Stomach (tissue), 9 donors: ENCODE measurements around the gene MINAR1. TPM values are rescaled to one million over a fixed set of nuclear protein-coding genes. Genes with fewer than 3 reads are reported as not detected.

Experiments used
- DNase-seq, 2 donors: peaks; one replicate each; pipeline versions ENCODE4 v3.0.0 to v3.0.0-alpha.2; 2013 to 2019
- H3K27ac ChIP-seq, 5 donors: fragments of 200-600 bp in 4 of 5; sonication (generic) in 4 of 5; one replicate each; pipeline ENCODE4 v1.5.1; 2013 to 2019; ENCODE audit warnings: mild to moderate bottlenecking in 1 of 5, moderate library complexity in 1 of 5
- H3K27me3 ChIP-seq, 3 donors: fragments of 200-600 bp; sonication (generic); one replicate each; pipeline ENCODE4 v1.5.1; 2017 to 2019; ENCODE audit warnings: mixed run types in 1 of 3
- H3K36me3 ChIP-seq, 4 donors: fragments of 200-600 bp; sonication (generic); 1 replicate in 3 of 4; 2 replicates in 1 of 4; pipeline ENCODE4 v1.5.1; 2016 to 2019
- H3K4me1 ChIP-seq, 4 donors: fragments of 200-600 bp; sonication (generic); one replicate each; pipeline ENCODE4 v1.5.1; 2016 to 2019
- H3K4me3 ChIP-seq, 4 donors: fragments of 200-600 bp; sonication (generic) in 3 of 4; one replicate each; pipeline ENCODE4 v1.5.1; 2016 to 2019; ENCODE audit warnings: mild to moderate bottlenecking in 1 of 4
- H3K9me3 ChIP-seq, 4 donors: fragments of 200-600 bp; sonication (generic); one replicate each; pipeline ENCODE4 v1.5.1; 2016 to 2019
- EP300 ChIP-seq: sonication (generic); formaldehyde crosslinking; IDR thresholded peaks from one replicate; pipeline ENCODE4 v1.6.1; 2017; ENCODE audit warnings: antibody characterized with exemption
- POLR2A ChIP-seq, 4 donors: fragments of 450-650 bp; IDR thresholded peaks; one replicate each; pipeline ENCODE4 v1.6.1; 2016; ENCODE audit warnings: antibody characterized with exemption in 4 of 4, control low read depth in 2 of 4, mild to moderate bottlenecking in 1 of 4, moderate library complexity in 1 of 4
- POLR2AphosphoS5 ChIP-seq, 3 donors: sonication (generic); formaldehyde crosslinking; IDR thresholded peaks; one replicate each; pipeline ENCODE4 v1.6.1; 2016; ENCODE audit warnings: antibody characterized with exemption in 3 of 3
- WGBS, 5 donors: extraction: QIAGEN DNeasy Blood & Tissue Kit in 3 of 5; methylation state at CpG; one replicate each; pipeline versions ENCODE4 v1.1.5 to v1.1.7; 2013 to 2018; 5-methylcytosine and 5-hydroxymethylcytosine counted together
- intact Hi-C: fragments of 100-400 bp; cut with DNase I; formaldehyde crosslinking; loops from one replicate; pipeline ENCODE4 v1.15.1; 2023; ENCODE audit warnings: low total_unique reads
- polyA plus RNA-seq, 3 donors: library from polyadenylated mRNA; stranded (reverse); fragments of 200-250 nt; gene quantifications; one replicate each; pipeline ENCODE4 v1.2.3, GENCODE V29; 2013
- total RNA-seq, 5 donors: library from RNA; depleted of rRNA; stranded (reverse); fragments of >200 nt; gene quantifications; one replicate each; pipeline versions ENCODE4 v1.1.0 to v1.2.3, GENCODE V29; 2014 to 2016
- TF ChIP-seq, protein P1 (sequence below), 7 experiments: fragments of 450-650 bp in 4 of 7; fragments of 200-600 bp in 3 of 7; sonication (generic) in 3 of 7; IDR thresholded peaks; one replicate each; pipeline ENCODE4 v1.5.1; 2016 to 2019; ENCODE audit warnings: antibody characterized with exemption in 7 of 7, control low read depth in 2 of 7, mild to moderate bottlenecking in 1 of 7
- donor health status: healthy with polysubstance abuse.
- donor health status: Bipolar disorder and iron deficiency.
- donor health status: healthy.

Gene MINAR1
- total and polyA plus RNA-seq, 8 donors: 0.12 to 1.3 (median 0.25) TPM; not detected in 3

DNA sequence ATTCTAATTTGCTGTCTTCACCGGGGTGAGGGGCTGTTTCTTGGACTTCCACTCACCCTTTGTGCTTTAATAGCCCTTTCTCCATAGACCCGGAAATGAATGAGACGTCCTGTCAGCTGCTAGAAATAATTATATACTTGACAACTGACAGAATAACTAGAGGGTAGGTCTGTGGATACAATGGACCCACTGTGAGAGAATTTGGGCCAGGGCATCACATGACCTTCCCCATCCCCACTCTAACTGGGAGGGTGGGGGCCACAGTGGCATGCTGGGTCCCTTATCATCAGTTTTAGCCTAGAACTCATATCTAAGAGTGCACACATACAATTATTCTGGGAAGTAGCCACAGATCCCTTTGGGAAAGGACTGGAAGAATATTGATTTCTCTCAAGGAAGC, 25.9 kb upstream of the MINAR1 start:
- no peaks in the 10 kb centered on the region for H3K4me1 ChIP-seq
- no peaks in the 10 kb centered on the region for H3K27me3 ChIP-seq
- no peak overlapping the region for H3K4me3 ChIP-seq
- DNase-seq: no peak
- intact Hi-C loops: no loop called here
- no peak overlapping the region for H3K27ac ChIP-seq
- WGBS, 5 donors: 45 to 90% (median 78%) methylated on average over 3 of the region's 3 CpGs
- peaks cover 0 to under 1% (median 0%) of the 10 kb centered on the region in 4 donors for H3K36me3 ChIP-seq
- H3K9me3 ChIP-seq: no peaks in the 10 kb centered on the region
- TF ChIP-seq, protein P1, sequence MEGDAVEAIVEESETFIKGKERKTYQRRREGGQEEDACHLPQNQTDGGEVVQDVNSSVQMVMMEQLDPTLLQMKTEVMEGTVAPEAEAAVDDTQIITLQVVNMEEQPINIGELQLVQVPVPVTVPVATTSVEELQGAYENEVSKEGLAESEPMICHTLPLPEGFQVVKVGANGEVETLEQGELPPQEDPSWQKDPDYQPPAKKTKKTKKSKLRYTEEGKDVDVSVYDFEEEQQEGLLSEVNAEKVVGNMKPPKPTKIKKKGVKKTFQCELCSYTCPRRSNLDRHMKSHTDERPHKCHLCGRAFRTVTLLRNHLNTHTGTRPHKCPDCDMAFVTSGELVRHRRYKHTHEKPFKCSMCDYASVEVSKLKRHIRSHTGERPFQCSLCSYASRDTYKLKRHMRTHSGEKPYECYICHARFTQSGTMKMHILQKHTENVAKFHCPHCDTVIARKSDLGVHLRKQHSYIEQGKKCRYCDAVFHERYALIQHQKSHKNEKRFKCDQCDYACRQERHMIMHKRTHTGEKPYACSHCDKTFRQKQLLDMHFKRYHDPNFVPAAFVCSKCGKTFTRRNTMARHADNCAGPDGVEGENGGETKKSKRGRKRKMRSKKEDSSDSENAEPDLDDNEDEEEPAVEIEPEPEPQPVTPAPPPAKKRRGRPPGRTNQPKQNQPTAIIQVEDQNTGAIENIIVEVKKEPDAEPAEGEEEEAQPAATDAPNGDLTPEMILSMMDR (IDR thresholded peaks at IDR 0.05): no peak
- TF ChIP-seq POLR2AphosphoS5 (IDR thresholded peaks at IDR 0.05) (no peak), POLR2A (IDR thresholded peaks at IDR 0.05) (no peak), EP300 (no peak)

DNA sequence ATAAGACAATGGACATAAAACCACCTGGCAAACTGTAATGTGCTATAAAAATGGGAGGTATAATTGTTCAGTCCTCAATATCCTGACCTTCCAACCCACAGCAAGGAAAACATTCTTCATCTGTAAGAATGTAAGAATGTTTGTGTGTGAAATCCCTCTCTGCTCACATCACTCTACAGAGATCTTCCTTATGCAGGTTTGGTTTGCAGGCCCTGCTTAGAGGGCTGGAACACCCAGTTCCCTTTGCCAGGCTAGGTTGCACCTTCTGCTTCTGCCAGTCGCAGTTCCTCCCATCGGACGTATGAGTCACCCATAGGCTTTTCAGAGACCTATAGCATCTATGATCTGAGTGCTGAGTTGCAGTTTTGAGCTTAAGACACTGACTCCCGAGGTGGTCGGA, 24.1 kb upstream of the MINAR1 start:
- Histone ChIP-seq H3K9me3 (no peaks in the 10 kb centered on the region), H3K4me1 (no peaks in the 10 kb centered on the region), H3K36me3 (peaks cover 0 to 15% (median 7%) of the 10 kb centered on the region in 4 donors), H3K27me3 (no peaks in the 10 kb centered on the region), H3K4me3 (no peak overlapping the region), H3K27ac (no peak overlapping the region)
- TF ChIP-seq POLR2A (IDR thresholded peaks at IDR 0.05) (no peak), EP300 (no peak), POLR2AphosphoS5 (IDR thresholded peaks at IDR 0.05) (no peak)
- TF ChIP-seq, protein P1 (IDR thresholded peaks at IDR 0.05): no peak
- intact Hi-C loops: no loop called here
- WGBS, 5 donors: 60 to 79% (median 70%) methylated on average over 4 to 5 of the region's 5 CpGs
- no peak for DNase-seq

GRCh38 chr15:79410237-79410636, 21.9 kb upstream of the MINAR1 start:
- DNase-seq: no peak
- H3K4me3 ChIP-seq: no peak overlapping the region
- H3K9me3 ChIP-seq: no peaks in the 10 kb centered on the region
- 87 to 98% (median 95%) methylated on average over 2 of the region's 2 CpGs for WGBS, 5 donors
- H3K27ac ChIP-seq: no peak overlapping the region
- no peaks in the 10 kb centered on the region for H3K27me3 ChIP-seq
- intact Hi-C loops: no loop called here
- peaks cover 0 to 15% (median 7%) of the 10 kb centered on the region in 4 donors for H3K36me3 ChIP-seq
- TF ChIP-seq, protein P1 (IDR thresholded peaks at IDR 0.05): no peak
- TF ChIP-seq POLR2AphosphoS5 (IDR thresholded peaks at IDR 0.05) (no peak), POLR2A (IDR thresholded peaks at IDR 0.05) (no peak), EP300 (no peak)
- no peaks in the 10 kb centered on the region for H3K4me1 ChIP-seq

GRCh38 chr15:79412010-79412409, 20.1 kb upstream of the MINAR1 start:
- no peak overlapping the region for H3K4me3 ChIP-seq
- H3K27ac ChIP-seq: no peak overlapping the region
- intact Hi-C loops: no loop called here
- 88 to 95% (median 89%) methylated on average over 1 to 3 of the region's 3 CpGs for WGBS, 5 donors
- H3K36me3 ChIP-seq: peaks cover 0 to 15% (median 7%) of the 10 kb centered on the region in 4 donors
- no peaks in the 10 kb centered on the region for H3K27me3 ChIP-seq
- no peaks in the 10 kb centered on the region for H3K9me3 ChIP-seq
- DNase-seq: no peak
- TF ChIP-seq, protein P1 (IDR thresholded peaks at IDR 0.05): no peak
- TF ChIP-seq POLR2AphosphoS5 (IDR thresholded peaks at IDR 0.05): no peak
- TF ChIP-seq POLR2A (IDR thresholded peaks at IDR 0.05): no peak
- no peak for TF ChIP-seq EP300
- no peaks in the 10 kb centered on the region for H3K4me1 ChIP-seq
